ENCODE results near the gene PSMB7. TPM values are rescaled to one million over a fixed set of nuclear protein-coding genes. Genes with fewer than 3 reads are reported as not detected.

The PSMB7 gene
- total RNA-seq, 2 donors from 2014 or later, result 120 to 126 TPM

DNA sequence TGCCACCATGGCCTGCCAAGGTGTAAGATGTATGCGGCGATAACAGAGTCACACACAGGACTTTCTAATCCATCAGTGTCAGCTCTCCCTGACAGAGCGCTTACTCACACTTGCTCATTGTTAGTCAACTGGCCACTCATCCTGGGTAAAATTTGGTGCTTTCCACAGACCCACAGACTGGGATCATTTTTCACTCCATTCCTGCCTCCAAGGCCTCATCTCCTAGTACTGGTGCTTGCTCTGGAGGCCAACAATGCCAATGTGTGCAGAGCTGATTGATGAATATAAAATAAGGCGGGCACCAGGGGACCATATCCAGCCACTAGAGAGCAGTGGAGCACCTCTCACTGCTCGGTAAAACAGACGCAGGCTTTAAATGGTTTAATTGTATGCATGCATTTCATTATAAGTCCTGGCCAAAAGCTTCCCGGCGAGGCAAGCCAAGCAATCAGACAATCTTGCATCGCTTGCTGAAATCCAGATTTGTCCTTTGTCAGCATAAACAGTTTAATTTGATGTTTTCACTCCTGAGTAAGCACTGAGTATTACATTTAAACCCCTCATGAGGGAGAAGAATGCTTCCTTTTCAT is 22.3 kb downstream of the PSMB7 start:
- peak overlapping the region in 1 of 2 donors; percentile 40 for H3K4me3 Mint-ChIP-seq

DNA sequence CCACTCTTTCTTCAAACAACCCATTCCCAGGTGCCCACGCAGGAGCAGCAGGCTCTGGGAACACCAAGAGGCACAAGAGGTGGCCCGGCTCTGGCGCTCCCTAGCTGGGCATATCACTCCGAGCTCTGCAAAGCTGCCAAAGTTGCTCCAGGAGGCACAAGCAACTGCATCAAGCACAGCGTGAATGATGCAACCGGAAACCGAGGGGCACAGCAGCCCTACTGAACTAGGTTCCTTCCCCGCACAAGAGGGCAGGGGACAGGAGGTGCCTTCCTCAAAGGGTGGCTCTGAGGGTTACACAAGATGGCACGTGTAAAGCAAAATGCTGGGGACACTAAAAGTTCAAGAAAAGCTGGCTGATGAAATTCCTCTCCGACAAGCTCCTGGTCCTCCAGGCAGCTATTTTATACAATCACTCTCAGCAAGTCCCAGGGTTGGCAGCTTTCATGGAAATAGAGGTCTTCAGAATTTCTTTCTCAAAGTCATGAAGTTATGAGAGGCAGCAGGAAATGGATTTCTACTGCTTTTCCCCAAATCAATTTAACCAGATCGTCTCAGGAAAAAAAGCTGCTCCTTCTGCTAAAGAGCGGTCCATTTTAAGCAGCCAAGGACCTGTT is 22.9 kb downstream of the PSMB7 start:
- no peaks in the 10 kb centered on the region for H3K9me3 Mint-ChIP-seq
- peak overlapping the region; percentile 72 for H3K27ac Mint-ChIP-seq
- DNase-seq (no peak), ATAC-seq (replicated peaks in 1 of 2) (no peak)
- peaks cover 50% of the 10 kb centered on the region for H3K4me1 Mint-ChIP-seq (ENCODE audit: low read depth)
- H3K4me3 Mint-ChIP-seq, result peak overlapping the region in 1 of 2 donors; percentile 40
- peaks cover 2 to 4% of the 10 kb centered on the region in 2 donors for H3K36me3 Mint-ChIP-seq (ENCODE audit: insufficient read depth in 2 of 2)
- H3K27me3 Mint-ChIP-seq (ENCODE audit: low read depth), result no peaks in the 10 kb centered on the region

More for the DNA sequence above, 22.3 kb downstream of the PSMB7 start:
- H3K27me3 Mint-ChIP-seq (ENCODE audit: low read depth), result no peaks in the 10 kb centered on the region
- ATAC-seq (replicated peaks in 1 of 2) (peak; percentile 58 to 64), DNase-seq (peak in 1 of 2 donors; percentile 14)
- H3K36me3 Mint-ChIP-seq (ENCODE audit: insufficient read depth in 2 of 2), result peaks cover 2 to 4% of the 10 kb centered on the region in 2 donors
- peak overlapping the region; percentile 72 for H3K27ac Mint-ChIP-seq
- H3K4me1 Mint-ChIP-seq (ENCODE audit: low read depth), result peaks cover 52% of the 10 kb centered on the region
- no peaks in the 10 kb centered on the region for H3K9me3 Mint-ChIP-seq

GRCh38 chr9:124390794-124391658 is 24.2 kb downstream of the PSMB7 start:
- no peaks in the 10 kb centered on the region for H3K27me3 Mint-ChIP-seq (ENCODE audit: low read depth)
- no peak overlapping the region for H3K27ac Mint-ChIP-seq
- no peak overlapping the region for H3K4me3 Mint-ChIP-seq
- DNase-seq, result no peak
- peaks cover 2 to 4% of the 10 kb centered on the region in 2 donors for H3K36me3 Mint-ChIP-seq (ENCODE audit: insufficient read depth in 2 of 2)
- ATAC-seq (replicated peaks in 1 of 2), result no peak
- peaks cover 55% of the 10 kb centered on the region for H3K4me1 Mint-ChIP-seq (ENCODE audit: low read depth)
- no peaks in the 10 kb centered on the region for H3K9me3 Mint-ChIP-seq

GRCh38 chr9:124389146-124389939 is 25.9 kb downstream of the PSMB7 start:
- Mint-ChIP-seq H3K27me3 (ENCODE audit: low read depth) (no peaks in the 10 kb centered on the region), H3K27ac (no peak overlapping the region), H3K4me3 (no peak overlapping the region), H3K9me3 (no peaks in the 10 kb centered on the region), H3K36me3 (ENCODE audit: insufficient read depth in 2 of 2) (no peaks in the 10 kb centered on the region), H3K4me1 (ENCODE audit: low read depth) (peaks cover 44% of the 10 kb centered on the region)
- DNase-seq (no peak), ATAC-seq (replicated peaks in 1 of 2) (no peak)

GRCh38 chr9:124388275-124389048 is 26.8 kb downstream of the PSMB7 start:
- Mint-ChIP-seq H3K4me3 (no peak overlapping the region), H3K36me3 (ENCODE audit: insufficient read depth in 2 of 2) (peaks cover 0 to 2% of the 10 kb centered on the region in 2 donors), H3K27ac (no peak overlapping the region), H3K27me3 (ENCODE audit: low read depth) (no peaks in the 10 kb centered on the region), H3K9me3 (no peaks in the 10 kb centered on the region), H3K4me1 (ENCODE audit: low read depth) (peaks cover 36% of the 10 kb centered on the region)
- no peak for DNase-seq
- no peak for ATAC-seq (replicated peaks in 1 of 2)

DNA sequence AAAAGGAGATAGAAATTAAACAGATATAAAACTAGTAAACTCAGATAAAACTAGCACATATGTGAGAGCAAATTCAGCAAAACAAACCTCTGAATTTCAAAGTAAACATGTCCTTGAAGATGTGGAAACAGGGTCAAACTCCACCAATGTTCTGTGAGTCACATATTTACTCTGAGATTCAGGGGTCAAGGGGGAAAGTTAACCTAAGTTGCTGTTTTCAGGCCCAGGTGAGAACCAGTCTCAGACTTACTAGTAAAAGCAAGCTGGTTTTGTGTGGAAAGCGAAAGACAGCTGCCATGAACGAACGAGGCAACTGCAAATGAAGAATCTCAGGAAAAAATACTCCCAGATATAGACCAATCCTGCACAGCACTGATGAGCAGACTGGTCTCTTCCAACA is 29.0 kb downstream of the PSMB7 start:
- DNase-seq (no peak), ATAC-seq (replicated peaks in 1 of 2) (no peak)
- no peaks in the 10 kb centered on the region for H3K27me3 Mint-ChIP-seq (ENCODE audit: low read depth)
- no peaks in the 10 kb centered on the region for H3K9me3 Mint-ChIP-seq
- peaks cover 27% of the 10 kb centered on the region for H3K4me1 Mint-ChIP-seq (ENCODE audit: low read depth)
- H3K4me3 Mint-ChIP-seq, result no peak overlapping the region
- H3K27ac Mint-ChIP-seq, result no peak overlapping the region
- peaks cover 0 to 11% of the 10 kb centered on the region in 2 donors for H3K36me3 Mint-ChIP-seq (ENCODE audit: insufficient read depth in 2 of 2)

GRCh38 chr9:124385623-124386022 is 29.6 kb downstream of the PSMB7 start:
- Mint-ChIP-seq H3K4me3 (no peak overlapping the region), H3K4me1 (ENCODE audit: low read depth) (peaks cover 27% of the 10 kb centered on the region), H3K36me3 (ENCODE audit: insufficient read depth in 2 of 2) (peaks cover 0 to 11% of the 10 kb centered on the region in 2 donors), H3K9me3 (no peaks in the 10 kb centered on the region), H3K27ac (no peak overlapping the region), H3K27me3 (ENCODE audit: low read depth) (no peaks in the 10 kb centered on the region)
- no peak for ATAC-seq (replicated peaks in 1 of 2)
- DNase-seq, result no peak

DNA sequence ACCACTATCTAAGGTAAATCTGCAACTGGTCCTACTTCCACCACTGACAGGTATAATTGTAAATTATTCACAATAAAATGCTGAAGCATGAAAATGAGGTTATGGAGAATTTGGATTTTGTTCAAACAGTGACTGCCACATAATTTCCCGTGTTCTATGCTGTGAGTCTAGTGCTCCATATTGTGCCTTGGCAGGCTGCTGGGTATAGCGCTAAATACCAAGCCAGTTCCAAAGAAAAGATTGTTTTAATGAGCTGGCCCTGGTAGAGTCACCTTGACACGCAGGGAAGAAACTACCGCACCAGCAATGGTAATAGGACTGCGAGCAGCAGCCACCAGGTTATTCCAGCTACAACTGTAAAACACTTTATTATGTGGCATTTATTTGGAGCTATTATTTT is 30.4 kb downstream of the PSMB7 start:
- Mint-ChIP-seq H3K36me3 (ENCODE audit: insufficient read depth in 2 of 2) (peaks cover 0 to 15% of the 10 kb centered on the region in 2 donors), H3K27ac (no peak overlapping the region), H3K4me1 (ENCODE audit: low read depth) (peaks cover 26% of the 10 kb centered on the region), H3K27me3 (ENCODE audit: low read depth) (no peaks in the 10 kb centered on the region), H3K9me3 (no peaks in the 10 kb centered on the region), H3K4me3 (no peak overlapping the region)
- no peak for ATAC-seq (replicated peaks in 1 of 2)
- DNase-seq, result no peak

DNA sequence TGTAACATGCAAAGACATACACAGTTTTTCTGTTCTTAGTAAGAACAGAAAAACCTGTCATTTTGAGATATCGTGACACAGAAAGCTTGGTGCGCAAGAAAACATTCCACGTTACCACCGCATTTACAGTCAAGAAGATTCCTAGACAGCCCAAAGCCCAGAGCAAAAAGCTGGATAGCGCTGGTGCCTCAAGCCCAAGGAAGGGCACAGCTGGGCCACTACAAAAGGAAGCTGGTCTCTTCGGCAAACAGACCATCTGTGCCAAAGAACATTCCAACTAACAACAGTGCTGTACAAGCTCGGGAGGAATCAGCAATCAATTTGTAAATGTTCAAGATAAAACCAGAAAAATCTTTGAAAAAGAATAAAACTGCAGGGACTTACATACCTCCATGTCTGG is 31.0 kb downstream of the PSMB7 start:
- H3K27me3 Mint-ChIP-seq (ENCODE audit: low read depth), result no peaks in the 10 kb centered on the region
- no peak for ATAC-seq (replicated peaks in 1 of 2)
- no peak for DNase-seq
- H3K36me3 Mint-ChIP-seq (ENCODE audit: insufficient read depth in 2 of 2), result peaks cover 0 to 18% of the 10 kb centered on the region in 2 donors
- H3K4me1 Mint-ChIP-seq (ENCODE audit: low read depth), result peaks cover 19% of the 10 kb centered on the region
- H3K4me3 Mint-ChIP-seq, result no peak overlapping the region
- H3K27ac Mint-ChIP-seq, result no peak overlapping the region
- no peaks in the 10 kb centered on the region for H3K9me3 Mint-ChIP-seq

- ATAC-seq (replicated peaks in 1 of 2) (peak; percentile 54 to 60), DNase-seq (no peak)
- no peak overlapping the region for H3K27ac Mint-ChIP-seq
- no peak overlapping the region for H3K4me3 Mint-ChIP-seq
- no peaks in the 10 kb centered on the region for H3K9me3 Mint-ChIP-seq
- H3K4me1 Mint-ChIP-seq (ENCODE audit: low read depth), result peaks cover 9% of the 10 kb centered on the region
- H3K27me3 Mint-ChIP-seq (ENCODE audit: low read depth), result no peaks in the 10 kb centered on the region
- peaks cover 0 to 18% of the 10 kb centered on the region in 2 donors for H3K36me3 Mint-ChIP-seq (ENCODE audit: insufficient read depth in 2 of 2)
Observed at GRCh38 chr9:124381170-124381945, 33.9 kb downstream of the PSMB7 start.

DNA sequence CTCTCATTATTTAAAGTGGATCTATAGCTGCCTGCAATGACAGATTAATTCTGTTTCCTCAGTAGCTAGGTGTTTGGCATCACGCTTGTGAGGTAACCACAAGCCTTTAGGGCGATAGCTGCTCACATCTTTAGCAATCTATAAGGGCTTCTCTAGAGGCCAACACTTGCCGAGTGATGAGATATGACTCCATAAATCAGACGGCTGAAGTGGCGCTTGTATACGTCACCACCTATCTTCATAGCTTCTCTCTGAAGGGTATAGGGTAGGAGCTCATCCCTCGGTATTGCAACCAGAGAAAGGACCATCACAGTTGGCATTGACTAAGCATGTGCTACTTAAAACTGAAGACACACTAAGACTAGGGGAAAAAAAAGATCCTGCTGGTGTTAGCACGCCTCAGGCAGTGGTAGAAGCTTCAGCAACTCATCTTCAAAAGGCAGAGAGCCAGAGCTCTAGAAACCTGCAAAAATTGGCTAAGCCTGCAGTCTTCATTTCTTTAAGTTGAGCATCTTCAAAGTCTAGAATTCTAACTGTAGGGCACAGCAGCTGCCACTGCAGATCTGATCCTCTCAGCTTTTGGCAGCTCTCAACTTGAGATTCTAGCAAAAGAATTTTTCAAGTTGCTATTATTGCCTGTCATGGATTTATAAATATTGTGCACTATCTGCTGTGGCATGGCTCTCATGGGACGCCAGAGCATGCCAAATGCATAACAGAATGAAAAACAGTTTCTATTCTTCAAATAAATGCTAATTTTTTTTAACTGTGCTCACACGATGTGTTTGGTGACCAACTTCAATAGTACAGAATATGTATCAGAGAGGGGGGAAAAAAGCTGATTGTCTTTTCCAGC is 37.5 kb downstream of the PSMB7 start:
- Mint-ChIP-seq H3K27me3 (ENCODE audit: low read depth) (no peaks in the 10 kb centered on the region), H3K9me3 (no peaks in the 10 kb centered on the region), H3K27ac (no peak overlapping the region), H3K36me3 (ENCODE audit: insufficient read depth in 2 of 2) (peaks cover 0 to 14% of the 10 kb centered on the region in 2 donors), H3K4me1 (ENCODE audit: low read depth) (peaks cover 6% of the 10 kb centered on the region), H3K4me3 (no peak overlapping the region)
- ATAC-seq (replicated peaks in 1 of 2) (no peak), DNase-seq (no peak)

Data from activated T-cell treated with anti-CD3 and anti-CD28 coated beads, Interleukin-2, amount 50 U/mL, for 72 hours (primary cell).